ENCODE data around the gene ZBTB7C.

ZBTB7C gene

GRCh38 chr18:48073211-48073930 lies 335.8 kb downstream of the ZBTB7C start:
- no peak for DNase-seq

DNA sequence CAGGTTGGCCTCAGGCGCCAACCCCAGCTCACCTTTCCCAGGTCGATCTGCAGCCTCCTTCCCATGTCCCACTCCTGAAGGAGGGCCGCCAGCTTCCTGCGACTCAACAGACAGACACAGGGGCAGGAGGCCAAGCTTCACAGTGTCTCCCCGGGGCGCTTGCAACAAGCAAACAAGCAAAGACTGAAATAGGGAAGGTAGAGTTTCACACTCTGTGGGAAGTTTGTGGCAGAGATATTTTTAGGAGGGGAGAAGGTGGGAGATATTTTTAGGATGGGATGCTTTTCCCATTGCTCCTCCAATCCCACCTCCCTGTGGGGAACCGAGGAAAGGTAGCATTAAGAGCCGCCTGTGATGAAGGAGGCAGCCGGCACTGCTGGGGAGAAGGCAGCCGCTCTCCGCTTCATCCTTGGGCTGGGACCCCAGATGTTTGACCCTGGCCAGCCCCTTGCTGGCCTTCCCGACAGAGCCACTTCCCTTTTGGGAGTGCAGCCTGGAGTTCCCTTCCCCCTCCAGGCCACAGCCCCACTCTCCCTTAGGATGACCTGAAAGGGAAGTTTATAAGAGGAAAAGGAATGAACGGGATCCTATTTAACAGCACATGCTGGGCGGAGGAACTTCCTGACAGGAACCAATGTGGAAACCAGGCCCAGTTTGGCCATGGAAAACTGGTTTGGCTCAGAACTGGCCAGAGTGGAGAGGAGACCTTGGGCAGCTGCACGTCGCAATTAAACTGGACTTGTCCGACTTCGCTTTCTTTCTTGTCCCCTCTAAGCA lies 336.6 kb downstream of the ZBTB7C start:
- DNase-seq, result no peak

DNA sequence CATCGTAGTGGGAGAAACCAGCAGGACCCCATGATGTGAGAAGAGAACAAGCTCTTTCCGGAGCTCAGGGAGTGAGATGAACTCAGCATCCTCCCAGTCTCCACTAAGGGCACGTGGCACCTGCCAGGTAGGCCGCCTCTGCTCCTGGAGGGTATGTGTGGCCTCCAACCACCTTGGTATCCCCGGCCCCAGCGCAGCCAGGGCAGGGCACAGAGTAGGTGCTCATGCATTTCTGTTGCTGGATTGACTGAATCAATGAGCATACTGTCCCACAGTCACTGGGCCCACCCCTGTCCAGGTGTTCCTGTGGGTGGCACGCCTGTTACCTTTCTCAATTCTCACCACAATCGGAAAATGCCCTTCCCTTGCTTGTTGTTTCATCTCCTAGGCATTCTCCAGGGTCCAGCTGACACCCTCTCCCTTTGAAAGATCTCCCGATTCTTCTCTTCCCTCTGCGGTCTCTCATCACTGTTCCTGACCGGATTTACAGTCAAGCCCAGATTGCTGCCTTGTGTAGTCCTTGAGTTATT lies 340.2 kb downstream of the ZBTB7C start:
- DNase-seq, result no peak

DNA sequence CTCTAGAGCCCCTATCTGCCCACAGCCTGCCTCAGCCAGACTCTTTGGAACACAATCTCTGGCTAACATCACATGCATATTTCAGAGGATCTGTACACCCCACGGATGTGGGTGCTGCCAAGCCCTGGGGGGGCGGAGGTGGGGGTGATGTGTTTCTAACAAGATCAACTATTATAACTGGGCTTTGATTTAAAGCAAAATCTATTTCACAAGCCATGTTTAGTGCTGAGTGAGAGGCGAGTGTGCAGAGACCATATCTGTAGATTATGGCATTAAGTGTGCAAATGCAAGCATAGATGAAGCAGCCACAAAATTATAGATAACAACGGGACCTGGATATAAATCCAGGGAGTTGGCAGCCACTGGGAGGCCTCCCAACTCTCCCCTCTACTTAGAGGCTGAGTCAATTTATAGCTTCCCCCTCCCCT lies 342.9 kb downstream of the ZBTB7C start:
- DNase-seq, result no peak

GRCh38 chr18:48065601-48065995 lies 343.6 kb downstream of the ZBTB7C start:
- DNase-seq, result no peak

- DNase-seq, result no peak
Observed at GRCh38 chr18:48064978-48065600, 344.1 kb downstream of the ZBTB7C start.

- no peak for DNase-seq
Observed at GRCh38 chr18:48061781-48062570, 347.2 kb downstream of the ZBTB7C start.

DNA sequence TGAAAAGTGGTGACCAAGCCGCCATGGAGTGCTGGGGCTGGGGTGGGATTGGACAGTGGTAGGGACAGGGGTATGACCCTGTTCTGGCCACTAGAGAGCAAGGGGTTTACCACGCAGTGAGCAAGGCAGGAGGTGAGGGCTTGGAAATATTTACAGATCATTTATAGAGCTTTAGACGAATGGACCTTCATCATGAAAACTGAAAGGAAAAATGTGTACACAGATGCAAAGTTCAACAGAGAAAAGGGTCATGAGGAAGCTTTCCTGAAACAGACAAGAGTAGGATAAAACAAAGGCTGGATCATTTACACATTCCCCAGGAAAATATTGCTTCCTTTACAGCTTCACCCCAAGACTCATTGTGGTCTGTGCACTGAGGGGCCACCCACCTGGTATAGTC lies 348.2 kb downstream of the ZBTB7C start:
- DNase-seq, result no peak

- DNase-seq, result no peak
Observed at GRCh38 chr18:48060346-48060745, 348.8 kb downstream of the ZBTB7C start.

DNA sequence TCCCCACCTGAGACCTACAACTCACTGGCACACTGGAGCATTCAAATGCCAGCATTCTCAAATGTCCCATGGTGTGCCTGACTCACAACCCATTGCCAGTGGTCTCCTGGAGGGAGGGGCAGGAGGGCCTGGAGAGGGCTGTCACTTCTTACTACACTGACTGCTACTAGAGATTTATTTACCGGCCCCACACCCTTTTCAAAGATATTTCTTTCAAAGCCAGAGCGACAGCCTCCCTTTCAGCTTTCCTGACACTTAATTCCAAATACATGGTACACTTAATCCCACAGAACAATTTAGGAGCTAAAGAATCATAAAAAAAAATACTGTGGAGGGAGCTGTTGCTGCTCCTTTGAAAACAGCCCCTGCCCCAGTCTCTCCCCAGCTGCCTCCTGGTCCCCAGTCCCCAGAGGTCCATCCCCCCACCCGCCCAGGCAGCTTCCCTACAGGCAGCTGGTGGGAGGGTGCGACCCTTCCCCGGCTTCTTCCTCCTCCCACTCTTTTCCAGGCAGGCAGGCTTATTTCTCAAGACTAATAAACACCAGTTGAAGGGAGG lies 349.6 kb downstream of the ZBTB7C start:
- no peak for DNase-seq

DNA sequence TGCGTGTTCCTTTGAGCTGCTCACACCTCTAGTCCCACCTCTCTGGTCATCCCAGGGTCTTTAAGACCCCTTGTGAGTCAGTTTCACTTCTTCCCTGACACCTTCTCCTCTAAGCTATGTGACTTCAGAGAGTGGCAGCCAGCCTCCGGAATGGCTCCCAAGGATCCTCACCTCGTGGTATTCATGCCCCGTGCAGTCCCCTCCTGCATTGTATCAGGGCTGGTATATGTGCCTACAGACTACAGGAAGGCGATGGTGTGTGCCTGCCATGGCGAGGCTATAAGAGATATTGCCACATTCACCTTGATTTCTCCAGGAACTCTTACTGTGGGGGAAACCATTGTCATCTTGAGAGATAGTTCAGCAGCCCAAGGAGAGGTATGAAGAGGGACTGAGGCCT lies 350.7 kb downstream of the ZBTB7C start:
- DNase-seq, result no peak

- DNase-seq, result no peak
Observed at GRCh38 chr18:48057018-48057417, 352.2 kb downstream of the ZBTB7C start.

GRCh38 chr18:48055351-48055750 lies 353.8 kb downstream of the ZBTB7C start:
- no peak for DNase-seq

DNA sequence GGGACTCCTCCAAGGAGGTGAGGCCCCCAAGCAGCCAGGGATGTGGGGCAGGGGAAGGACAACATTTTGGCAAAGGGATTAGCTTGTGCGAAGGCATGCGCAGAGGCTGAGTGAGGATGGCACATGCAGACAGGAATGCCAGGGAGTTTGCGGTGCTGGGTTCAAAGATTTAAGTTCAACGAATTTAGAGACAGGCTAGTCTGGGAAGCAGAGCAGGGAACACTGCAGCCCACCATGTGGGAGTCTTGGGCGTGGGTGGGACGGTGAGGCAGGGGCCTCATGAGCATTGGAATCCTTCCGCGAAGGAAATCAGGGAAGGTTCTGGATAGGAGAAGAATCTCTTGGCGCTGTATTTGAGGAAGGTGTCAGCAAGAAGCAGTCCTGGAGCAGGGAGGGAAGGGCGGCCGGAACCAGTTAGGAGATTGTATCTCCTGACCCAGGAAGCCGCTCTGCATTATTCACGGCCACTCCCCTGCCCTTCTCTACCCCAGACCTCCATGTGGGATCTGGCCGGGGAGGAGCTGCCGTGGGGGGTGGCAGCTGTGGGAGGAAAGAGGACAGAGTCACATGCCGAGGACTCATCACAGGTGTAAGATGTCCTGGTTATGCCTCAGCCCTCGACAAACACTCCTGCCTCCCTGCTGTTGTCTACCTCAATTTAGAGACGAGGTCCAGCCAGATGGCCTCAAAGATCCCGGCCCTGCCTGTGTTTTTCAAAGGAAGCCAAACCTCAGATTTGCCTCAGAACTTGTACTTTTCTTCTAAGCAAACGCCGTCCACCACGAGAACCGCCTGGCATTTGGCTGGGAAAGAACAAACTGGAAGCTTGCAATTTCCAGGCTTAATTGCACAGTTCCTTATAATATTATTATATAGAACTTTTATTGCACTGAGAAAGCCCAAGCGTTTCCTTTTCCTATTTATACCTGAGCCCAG lies 355.0 kb downstream of the ZBTB7C start:
- DNase-seq, result no peak

- DNase-seq, result no peak
Observed at GRCh38 chr18:48052842-48053241, 356.3 kb downstream of the ZBTB7C start.

DNA sequence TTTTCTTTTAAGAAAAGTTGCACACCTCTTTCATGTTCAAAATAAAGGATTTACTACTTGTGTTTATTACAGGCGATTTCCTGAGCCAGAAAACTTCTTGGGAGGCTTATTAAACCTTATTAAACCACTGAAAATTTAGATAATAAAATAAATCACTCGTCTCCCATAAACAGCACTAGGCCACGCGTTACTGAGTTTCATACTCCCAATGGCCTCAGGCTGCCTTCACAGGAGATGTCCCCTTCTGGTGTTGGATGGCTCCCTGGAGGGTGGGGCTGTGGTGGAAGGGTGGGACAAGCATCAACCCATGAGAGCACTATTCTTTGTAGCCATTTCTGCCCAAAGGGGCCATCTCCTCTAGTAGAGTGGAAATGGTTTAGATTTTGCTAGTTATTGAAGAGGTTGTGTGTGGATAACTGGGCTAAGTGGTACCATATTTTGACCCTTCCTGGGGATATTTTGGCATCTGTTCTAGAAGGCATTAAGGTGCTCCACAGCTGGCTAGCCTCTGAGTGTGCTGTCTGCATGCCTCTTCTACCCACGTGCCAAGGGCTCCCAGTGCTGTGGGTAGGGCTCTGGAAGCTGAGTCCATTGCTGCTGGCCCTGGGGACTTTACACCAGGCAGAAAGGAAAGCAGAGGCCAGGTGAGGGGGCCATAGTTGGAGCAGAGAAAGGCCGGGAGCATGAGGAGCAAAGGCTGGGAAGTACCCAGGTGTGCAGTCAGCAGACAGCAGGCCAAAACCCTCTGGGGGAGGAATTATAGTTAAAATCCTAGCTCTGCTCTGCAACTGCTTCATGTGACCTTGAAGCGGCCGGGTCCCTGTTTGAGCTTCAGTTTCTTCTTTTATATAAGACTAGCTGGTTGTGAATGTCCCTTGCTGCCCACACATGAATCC lies 357.0 kb downstream of the ZBTB7C start:
- DNase-seq, result no peak

GRCh38 chr18:48050176-48050575 lies 359.0 kb downstream of the ZBTB7C start:
- no peak for DNase-seq

- no peak for DNase-seq
Observed at GRCh38 chr18:48049757-48050156, 359.4 kb downstream of the ZBTB7C start.

DNA sequence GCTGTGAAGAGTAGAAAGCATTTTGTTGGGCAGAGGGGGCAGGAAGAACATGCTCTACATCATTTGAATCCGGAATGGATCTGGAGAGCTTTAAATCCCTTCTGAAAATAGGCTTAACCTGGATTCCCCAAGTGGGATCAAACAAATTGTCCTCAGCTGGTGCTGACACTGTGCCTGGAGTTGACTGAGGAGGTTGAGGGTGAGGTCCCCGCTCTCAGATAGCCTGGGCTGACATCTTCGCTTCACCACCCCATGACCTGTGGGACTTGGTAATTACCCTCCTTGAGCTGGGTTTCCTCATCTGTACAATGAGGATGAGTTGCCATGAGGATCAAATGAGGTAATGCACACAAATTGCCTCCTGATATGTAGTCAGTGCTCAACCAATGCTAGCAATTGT lies 360.9 kb downstream of the ZBTB7C start:
- no peak for DNase-seq

DNA sequence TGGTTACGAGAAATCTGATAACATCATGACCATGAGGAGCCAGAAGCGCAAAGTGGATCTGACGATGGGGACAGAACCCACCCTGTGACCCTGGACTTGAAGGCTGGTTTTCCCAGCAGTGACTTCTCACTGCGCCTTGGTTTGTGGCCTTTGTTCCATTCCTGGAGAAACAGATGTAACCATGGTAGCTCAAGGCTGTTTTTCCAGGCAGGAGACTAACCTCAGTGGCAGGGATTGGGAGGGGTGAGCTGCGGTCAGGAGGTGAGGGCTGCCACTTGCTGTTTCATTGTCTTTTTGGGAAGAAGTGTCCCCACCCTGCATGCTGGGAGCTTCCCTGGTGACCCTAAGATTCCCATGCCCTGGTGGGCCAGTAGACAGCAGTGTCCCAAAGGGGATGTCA lies 362.3 kb downstream of the ZBTB7C start:
- no peak for DNase-seq
